Breast epithelium (tissue), 3 donors: ENCODE measurements around the gene SPINK9.

Experiments used
- POLR2A ChIP-seq: fragments of 450-650 bp; IDR thresholded peaks from one replicate; pipeline ENCODE4 v1.6.1; 2016; ENCODE audit warnings: antibody characterized with exemption, mild to moderate bottlenecking, moderate library complexity
- TF ChIP-seq, protein P1 (sequence below), 3 donors: fragments of 450-650 bp; IDR thresholded peaks; one replicate each; pipeline ENCODE4 v1.5.1; 2016 to 2017; ENCODE audit warnings: antibody characterized with exemption in 3 of 3, mild to moderate bottlenecking in 3 of 3, moderate library complexity in 3 of 3

DNA sequence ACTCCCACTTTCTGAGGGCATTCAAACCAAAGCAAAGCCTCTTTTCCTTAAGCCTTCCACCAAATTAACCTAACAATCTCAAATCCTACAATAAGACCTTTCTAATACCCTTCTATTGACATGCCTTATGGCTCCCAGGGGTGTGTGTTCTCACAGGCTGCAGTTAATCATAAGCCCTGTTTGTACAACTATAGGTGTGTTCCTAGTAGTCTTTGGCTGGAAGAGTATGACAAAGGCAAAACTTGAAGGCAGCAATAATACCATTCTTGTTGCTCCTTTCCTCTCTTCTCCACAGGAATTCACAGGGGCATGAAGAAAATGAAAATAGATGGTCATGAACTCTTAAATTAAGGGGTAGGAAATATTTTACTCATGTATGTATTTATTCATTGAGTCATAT, 37.5 kb downstream of the SPINK9 start:
- TF ChIP-seq, protein P1, sequence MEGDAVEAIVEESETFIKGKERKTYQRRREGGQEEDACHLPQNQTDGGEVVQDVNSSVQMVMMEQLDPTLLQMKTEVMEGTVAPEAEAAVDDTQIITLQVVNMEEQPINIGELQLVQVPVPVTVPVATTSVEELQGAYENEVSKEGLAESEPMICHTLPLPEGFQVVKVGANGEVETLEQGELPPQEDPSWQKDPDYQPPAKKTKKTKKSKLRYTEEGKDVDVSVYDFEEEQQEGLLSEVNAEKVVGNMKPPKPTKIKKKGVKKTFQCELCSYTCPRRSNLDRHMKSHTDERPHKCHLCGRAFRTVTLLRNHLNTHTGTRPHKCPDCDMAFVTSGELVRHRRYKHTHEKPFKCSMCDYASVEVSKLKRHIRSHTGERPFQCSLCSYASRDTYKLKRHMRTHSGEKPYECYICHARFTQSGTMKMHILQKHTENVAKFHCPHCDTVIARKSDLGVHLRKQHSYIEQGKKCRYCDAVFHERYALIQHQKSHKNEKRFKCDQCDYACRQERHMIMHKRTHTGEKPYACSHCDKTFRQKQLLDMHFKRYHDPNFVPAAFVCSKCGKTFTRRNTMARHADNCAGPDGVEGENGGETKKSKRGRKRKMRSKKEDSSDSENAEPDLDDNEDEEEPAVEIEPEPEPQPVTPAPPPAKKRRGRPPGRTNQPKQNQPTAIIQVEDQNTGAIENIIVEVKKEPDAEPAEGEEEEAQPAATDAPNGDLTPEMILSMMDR (IDR thresholded peaks at IDR 0.05), result no peak
- no peak for TF ChIP-seq POLR2A
